GM21360 (cell line): ENCODE data around the gene KCNT1.
"Not testable (repeated sequence)": the region's sequence is repeated elsewhere in the genome, so short reads cannot be mapped to it uniquely, and the experiment has no call there.

Source experiments
- ATAC-seq: cut with Tn5 transposase; IDR thresholded peaks from one replicate; pipeline ENCODE4 v1.9.1; 2021; ENCODE audit warnings: mild to moderate bottlenecking, moderate library complexity; ENCODE audit not compliant: unreplicated experiment

KCNT1 gene

DNA sequence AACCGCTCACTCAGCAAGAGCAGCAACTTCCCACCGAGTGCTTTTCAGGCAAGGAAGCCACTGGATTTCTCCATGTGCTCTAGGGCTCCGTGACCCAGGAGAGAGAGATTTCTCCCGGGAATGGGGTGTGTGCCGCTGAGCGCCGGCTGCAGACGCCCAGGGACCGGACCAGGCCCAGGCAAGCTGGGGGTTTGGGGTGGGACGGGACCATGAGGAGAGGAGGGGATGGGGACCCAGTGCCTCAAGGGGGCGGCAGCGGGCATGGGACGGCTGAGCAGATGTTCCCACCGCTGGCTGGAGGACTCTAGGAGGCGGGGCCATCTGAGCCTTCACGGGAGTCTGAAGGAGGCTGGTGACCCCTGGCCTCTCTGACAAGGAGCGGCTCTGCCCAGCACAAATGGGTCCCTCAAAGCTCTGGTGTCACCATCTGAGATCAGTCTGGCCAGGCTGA lies 30.4 kb upstream of the KCNT1 start:
- no peak for ATAC-seq

DNA sequence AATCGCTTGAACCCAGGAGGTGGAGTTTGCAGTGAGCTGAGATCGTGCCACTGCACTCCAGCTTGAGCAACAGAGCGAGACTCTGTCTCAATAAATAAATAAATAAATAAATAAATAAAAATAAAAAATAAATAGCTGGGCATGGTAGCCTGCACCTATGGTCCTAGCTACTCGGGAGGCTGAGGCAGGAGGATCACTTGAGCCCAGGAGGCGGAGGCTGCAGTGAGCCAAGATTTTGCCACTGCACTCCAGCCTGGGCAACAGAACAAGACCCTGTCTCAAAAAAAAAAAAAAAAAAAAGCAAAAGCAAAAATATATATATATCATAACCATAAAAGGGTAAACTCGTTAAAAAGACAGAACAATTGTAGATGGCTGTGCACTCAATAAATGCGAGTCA lies 29.2 kb upstream of the KCNT1 start:
- not testable (repeated sequence) for ATAC-seq

DNA sequence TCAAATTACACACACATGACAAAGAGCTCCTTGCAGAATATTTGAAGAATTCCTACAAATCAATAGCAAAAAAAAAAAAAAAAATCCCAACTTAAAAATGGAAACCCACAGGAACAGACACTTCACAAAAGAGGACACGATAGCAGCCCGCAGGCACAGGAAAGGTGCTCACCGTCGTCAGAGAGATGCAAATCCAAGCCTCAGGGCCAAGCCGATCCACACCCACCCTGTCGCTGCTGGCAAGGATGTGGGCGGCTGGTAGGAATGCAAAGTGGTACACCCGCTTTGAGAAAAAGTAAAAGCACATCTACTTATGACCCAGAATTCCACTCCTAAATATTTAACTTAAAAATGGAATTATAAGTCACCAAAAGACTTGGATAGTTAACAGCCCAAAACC lies 28.0 kb upstream of the KCNT1 start:
- ATAC-seq, result no peak

DNA sequence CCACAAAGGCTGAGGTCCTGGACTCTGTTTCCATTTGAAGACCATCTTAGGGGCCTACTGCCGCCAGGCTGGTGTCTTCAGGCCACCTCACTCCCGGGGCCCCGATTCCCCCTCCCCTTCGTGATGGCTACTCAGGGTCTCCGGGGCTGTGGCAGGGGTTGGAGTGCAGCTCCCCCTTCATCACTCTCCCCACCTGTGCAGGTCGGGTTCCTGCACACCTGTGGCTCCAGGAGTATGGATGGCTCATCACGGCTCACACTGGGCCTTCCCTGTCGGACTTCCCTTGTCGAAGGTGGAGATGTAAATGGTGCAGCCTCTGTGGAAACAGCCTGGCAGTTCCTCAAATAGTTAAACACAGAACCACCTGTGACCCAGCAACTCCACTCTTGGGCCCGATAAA lies 27.0 kb upstream of the KCNT1 start:
- ATAC-seq, result no peak

DNA sequence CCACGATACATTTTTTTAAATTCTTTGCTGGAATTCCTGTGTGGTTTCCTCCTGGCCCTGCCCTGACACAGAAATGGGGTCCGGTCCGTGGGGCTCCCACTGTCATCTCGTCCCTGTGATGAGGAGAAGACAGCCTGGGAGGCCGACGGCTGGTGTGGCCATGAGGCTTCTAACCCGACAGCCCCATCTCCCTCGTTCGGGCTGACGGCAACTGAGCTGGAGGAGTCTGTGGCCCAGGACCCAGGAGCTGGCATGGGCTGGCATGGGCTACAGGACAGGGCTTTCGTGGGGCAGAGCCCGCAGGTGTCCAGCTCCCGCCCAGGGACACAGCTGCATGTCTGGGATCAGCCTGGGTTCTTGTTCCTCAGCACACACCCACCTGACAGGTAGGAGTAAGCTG lies 25.1 kb upstream of the KCNT1 start:
- no peak for ATAC-seq

DNA sequence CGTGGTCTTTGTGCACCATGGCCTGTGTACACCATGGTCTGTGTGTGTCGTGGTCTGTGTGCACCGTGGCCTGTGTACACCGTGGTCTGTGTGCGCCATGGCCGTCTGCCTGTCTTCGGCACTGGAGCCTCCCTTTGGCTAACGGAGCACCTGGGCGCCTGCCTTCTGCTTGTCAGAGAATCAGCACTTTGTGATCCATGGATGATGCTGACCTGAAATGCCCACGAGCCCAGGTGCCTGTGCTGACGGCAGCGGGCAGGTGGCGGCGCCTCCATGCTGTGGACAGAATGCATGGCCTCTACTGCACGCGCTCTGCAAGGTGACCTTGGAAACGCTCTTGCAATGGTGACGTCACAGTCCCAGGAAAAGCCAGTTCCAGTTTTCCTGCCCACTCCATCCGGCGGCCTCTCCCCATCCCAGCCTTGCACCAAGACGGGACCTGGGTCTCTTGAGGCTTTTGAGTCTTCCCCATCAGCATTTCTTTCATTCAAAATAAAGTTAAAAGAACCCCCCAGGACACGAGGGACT lies 24.3 kb upstream of the KCNT1 start:
- ATAC-seq, result no peak

DNA sequence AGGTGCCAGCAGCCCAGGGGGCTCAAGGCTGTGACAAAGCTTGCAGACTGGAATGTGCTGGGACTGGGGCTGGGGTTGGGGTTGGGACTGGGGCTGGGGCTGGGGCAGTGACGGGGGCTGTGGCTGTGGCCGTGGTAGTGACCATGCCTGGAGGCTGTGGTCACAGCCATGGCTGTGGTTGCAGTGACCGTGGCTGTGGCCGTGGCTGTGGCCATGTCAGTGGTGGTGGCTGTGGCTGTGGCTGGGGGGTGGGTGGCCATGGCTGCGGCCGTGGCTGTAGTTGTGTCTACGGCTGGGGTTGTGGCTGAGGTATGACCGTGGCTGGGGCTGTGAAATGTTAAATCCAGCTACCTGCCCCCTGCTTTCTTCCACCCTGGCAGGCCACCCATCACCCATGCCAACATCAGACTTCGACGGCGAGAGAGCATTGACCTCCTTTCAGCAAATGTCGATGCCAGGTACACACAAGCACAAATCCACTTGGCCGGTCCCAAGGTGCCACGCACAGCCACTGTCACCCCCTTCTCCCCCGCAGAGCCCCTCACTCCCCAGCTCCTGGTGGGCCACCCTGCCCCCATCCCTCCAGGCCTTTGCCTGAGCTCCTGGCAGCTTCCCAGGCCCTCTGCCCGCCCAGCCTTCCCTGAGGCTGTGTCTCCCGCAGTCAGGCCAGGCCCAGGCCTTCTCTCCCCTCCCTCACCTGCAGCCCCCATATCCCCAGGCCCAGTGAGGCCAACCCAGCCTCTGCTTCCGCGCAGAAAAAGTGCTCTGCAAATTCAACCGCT lies 23.6 kb upstream of the KCNT1 start:
- ATAC-seq, result no peak

DNA sequence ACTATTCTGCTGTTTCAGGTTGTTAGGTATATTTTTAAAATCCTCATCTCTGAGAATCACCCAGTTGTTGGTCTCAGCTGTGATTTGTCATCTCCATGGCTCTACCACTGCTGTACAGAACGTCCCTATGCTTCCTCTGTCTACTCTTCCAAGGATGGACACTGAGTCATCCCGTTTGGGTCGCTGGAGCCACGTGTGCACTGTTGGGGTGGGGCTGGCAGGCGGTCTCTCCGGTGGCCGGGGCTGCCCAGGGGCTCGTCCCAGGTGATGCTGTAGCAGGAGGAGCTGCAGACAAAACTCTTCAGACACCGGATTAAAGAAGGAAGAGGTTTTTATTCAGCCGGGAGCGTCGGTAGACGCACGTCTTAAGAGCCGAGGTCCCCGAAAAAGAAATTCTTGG lies 21.9 kb upstream of the KCNT1 start:
- no peak for ATAC-seq

DNA sequence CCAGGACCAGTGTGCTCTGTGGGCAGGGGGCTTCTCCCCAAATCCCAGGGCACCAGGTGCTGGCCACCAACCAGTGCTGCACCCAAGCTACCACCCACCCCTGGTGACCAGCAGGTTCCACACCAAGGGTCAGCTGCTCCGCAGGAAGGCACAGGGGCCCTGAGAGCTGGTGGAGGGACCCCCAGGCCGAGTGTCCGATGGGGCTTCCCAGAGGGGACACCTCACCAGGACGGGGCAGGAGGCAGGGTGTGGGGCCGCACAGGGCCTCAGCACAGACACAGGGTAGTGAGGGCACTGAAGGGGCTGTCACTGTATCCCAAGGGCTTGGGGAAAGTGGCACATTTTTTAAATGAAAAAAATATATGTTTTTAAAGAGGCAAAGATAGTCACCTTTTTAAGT lies 20.8 kb upstream of the KCNT1 start:
- no peak for ATAC-seq

DNA sequence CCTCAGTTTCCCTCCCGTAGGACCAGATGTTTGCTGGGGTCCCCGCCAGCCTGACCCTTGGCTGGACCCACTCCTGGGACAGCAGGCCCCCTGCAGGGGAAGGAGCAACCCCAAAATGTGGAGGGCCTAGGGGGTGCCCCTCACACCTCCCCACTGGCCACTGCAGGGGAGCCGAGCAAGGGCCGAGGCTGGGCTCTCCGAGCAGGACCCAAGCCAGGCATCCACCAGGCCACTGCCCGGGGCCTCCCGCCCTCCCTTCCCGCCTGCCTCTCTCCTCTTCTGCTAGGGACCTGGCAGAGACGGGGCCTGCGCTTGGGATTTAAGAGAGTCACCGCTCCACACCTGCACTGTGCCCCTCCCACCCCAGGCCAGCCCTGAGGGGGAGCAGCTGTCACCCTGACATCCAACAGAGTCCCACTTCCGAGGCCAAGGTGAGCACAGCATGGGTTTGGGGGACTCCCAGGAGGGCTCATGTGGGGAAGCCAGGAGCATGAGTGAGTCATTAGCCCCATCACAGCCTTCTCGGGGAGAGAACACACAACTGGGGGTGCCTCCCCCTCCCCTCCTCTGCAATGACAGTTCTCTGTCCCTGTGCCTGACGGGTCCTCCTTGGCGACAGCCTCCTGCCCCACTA lies 18.5 kb upstream of the KCNT1 start:
- no peak for ATAC-seq

DNA sequence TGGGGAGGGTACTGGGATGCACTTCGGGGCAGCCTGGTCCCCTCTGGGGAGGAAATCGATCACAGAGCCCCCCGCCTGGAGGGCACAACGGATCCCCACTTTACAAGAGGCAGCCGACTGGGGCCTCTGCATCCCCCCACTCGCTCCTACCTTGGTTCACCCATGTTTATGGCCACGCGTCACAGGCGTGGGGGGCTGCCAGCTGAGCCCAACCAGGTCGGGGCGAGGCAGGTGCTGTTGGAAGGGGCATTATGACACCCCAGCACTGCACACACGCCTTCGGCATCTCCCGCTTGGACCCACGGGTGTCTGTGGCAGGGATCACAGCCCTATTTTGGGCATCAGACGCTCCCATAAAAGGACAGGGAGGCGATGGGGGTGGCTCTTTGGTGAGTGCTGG lies 17.3 kb upstream of the KCNT1 start:
- ATAC-seq, result no peak

DNA sequence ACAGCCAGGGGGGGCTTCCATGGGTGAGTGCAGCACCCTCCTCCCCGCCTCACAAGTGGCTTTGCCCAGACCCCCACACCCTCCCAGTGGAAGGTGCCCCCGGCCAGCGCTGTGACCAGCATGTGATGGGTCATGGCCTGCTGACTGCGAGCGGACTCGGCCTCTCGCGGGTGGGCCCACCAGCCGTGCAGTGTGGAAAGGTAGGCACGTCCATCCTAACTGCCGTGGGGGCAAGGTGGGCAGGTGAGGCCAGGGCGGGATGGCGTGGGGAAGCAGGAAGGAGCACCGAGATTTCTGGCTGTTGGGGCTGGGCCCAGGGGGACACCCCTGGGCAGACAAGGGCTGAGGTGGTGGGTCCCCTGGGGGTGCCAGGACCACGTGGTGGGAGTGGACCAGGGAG lies 14.8 kb upstream of the KCNT1 start:
- ATAC-seq, result no peak

DNA sequence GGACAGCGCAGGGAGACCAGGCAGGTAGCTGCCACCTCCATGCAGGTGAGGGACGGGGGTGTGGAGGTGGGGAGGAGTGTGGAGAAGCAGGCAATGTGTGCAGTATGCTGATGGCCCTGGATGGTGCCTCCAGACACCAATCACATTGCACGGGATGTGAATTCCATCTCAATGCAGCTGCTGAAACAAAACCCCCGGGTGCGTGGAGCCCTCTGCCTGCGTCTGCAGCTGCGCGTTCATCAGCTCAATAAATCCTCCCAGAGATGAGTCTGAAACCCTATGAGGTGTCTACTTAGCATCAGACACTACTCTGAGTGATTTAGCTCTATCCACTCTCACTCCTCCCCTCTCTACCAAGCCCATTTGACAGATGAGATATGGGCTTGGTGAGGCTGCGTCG lies 13.0 kb upstream of the KCNT1 start:
- ATAC-seq, result no peak

DNA sequence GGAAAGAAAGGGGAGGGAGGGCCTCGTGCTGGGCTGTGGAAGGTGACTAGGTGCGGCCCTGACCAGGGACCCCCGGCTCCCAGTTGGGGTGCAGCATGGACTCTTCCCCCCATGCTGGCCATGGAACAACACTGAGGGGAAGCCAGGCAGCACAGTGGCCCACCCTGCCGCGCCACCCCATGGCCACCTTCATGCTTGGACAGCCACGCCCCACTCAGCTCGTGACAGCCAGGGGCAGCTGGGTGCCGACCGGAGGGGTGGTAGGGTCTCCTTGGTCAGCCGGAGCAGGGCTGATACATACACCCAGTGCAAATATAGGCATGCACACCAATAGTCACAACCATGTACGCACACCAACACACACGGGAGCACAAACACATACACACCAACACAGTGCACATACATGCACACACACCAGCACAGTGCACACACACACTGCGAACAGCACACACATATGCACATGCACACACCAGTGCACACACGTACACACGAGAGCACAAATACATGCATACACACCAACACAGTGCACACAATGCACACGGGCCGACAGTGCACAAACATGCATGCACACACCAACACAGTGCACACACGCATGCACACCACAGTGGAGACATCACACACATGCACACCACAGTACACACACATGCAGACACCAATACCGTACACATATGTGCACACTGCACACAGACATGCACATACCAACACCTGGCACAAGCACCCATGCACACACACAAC lies 11.0 kb upstream of the KCNT1 start:
- ATAC-seq, result no peak

DNA sequence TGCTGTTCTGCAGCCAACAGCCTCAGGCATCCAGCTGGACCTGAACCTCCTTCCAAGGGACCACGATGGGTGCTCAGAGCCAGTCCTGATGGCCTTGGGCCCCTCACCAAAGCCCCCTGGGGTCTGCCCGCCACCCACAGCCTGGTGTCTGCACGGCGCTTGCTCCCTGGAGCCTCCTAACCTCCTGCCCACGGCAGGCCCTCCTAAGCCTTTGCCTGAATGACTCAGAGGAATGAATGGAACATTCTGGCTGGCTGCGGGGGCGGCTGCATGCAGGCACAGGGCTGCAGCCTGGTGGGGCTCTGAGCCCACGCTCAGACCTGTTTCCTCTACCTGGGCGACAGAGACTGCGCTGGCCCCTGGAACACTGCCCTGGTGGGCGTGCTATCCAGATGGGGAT lies 9.6 kb upstream of the KCNT1 start:
- ATAC-seq, result no peak

DNA sequence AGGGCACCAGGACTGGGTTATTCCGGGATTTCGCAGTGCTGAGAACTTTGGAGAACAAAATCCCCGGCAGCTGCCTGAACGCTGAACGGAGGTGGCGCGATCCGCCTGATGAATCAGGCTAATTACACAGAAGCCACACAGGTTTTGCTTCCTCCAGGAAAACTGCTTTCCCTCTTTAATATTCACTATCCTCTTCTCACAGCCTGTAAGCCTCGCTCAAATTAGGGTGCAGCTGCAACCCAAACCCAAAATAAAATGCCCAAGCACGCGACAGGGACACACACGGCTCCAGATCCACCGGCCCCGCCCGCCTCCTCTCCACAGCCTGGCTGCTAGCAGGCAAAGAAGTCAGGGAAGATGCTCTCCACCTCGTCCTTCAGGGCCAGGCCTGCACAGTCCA lies 8.7 kb upstream of the KCNT1 start:
- no peak for ATAC-seq

DNA sequence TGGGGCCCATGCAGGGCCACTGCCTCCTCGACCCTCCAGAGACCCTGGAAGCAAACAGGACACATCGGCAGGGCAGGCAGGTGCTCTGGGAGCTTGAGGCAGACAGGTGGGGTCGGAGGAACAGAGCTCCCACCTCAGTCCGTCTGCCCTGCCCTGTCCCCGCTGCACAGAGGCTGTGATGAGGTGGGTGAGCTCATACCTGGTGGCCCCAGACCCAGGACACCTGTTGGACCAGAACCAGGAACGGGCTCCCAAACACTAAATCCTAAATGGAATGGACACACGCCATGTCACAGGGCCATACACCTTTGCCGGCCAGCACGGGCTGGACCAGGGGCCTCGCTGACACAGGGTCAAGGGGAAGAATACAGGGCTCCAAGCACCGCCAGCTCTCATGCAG lies 8.2 kb upstream of the KCNT1 start:
- ATAC-seq, result no peak

DNA sequence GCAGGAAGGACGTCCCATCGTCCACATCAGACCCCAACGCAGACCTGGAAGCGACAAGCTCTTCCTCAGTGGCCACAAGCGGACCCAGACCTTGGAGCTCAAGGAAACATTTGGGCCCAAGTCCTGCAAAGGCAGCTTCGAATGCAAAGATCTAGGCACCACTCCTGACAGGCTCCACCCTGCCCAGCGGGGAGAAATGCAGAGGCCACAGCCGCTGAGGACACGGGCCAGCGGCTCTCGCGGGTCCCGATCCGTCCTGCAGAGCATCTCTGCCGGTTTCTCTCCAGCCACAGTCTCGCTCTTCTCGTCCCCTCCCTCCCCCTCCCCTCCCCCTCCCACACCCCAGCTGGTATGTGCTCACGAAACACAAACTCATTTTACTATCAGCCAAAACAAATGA lies 7.6 kb upstream of the KCNT1 start:
- ATAC-seq, result no peak

DNA sequence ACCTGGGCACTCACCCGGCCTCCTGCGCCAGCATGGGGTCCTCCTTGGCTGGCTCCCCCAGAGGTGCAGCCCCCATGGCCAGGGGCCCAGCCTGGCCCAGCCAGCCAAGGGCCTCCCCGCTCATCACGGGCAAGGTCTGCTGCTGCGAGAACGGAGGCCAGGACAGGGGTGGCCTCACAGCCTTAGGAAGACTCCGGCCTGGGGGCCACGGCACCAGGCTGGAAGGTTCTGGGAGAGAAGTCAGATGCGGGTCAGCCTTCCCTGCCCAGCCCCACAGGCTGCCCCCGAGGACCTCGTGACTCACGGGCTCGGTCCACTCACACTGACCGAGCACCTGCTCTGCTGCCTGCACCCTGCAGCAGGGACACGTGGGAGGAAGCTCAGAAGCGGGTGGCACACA lies 6.9 kb upstream of the KCNT1 start:
- no peak for ATAC-seq

DNA sequence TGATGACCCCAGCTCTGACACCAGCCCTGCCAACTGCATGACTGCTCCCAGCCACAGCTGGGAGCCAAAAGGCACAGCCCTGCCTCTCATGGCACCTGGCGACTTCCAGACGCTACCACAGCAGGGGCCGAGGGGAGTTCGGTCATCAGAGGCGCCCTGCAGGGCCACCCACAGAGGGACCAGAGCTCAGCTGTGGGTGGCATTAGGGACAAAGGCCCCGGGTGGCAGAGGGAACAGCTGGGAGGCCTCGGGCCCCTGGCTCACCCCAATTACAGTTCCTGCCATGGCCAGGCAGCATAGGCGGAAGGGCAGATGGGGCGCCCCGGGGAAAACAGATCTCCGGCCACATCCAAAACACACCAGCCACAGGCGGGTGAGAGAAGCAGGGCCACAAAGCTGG lies 6.3 kb upstream of the KCNT1 start:
- ATAC-seq, result no peak

DNA sequence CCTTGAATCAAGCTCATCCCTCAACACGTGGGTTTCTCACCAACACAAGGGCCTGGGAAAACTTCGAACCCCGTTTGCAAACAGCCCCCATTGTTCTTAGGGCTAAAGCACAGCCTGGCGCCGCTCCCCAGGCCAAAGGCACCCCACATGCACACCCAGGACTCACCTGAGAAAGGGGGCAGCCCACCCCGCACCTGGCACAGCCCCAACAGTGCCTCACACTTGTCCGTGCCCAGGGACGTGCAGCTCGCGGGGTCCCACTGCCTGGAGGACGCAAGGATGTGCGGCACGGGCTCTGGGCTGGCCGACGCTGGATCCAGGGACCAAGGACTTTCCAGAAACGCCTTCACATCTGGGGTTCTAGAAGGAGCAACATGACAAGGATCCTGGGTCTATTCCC lies 5.5 kb upstream of the KCNT1 start:
- no peak for ATAC-seq

DNA sequence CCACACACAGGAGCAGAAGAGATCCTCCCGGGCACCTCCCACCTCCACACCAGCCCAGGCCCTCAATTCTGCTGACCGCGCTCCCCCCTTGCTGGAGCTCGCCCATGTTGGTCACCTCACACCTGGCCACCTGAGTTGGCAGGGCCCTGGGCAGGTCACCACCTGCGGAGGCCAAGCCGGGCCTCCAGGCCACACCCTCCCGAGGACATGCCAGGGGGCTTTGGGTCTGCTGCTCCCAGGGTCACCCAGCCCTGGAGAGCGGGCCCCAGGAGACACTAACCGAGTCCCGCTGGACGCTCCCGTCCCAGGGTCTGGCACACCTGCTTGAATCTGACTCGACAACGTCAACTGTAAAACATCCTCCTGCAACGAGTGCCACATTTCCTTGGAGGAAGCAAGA lies 4.8 kb upstream of the KCNT1 start:
- ATAC-seq, result no peak
